NK-92 (cell line): ENCODE data around the gene DNAI7.
A peak's percentile ranks its signal among the peaks of the same experiment; 100 is the strongest.

Source experiments
- DNase-seq: peaks from one replicate; lab custom pipeline; 2025; ENCODE audit not compliant: unreplicated experiment; lab: John Stamatoyannopoulos, UW

DNAI7 gene, protein sequence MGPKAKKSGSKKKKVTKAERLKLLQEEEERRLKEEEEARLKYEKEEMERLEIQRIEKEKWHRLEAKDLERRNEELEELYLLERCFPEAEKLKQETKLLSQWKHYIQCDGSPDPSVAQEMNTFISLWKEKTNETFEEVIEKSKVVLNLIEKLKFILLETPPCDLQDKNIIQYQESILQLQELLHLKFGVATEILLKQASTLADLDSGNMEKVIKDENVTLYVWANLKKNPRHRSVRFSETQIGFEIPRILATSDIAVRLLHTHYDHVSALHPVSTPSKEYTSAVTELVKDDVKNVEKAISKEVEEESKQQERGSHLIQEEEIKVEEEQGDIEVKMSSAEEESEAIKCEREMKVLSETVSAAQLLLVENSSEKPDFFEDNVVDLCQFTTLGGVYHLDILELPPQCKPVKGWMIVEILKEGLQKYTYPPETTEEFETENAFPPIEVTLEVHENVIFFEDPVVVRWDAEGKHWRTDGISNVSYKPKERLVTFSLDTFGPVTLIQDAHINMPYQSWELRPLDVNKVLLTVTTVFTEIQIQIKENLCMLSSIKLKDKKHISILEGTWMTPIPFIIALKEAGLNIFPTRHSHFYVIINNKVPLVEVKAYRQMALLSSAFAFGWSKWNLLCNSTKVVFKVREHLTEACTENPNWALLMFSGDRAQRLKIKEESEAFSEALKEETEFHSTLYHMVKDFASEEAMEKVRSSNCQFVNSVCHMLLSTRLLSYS

DNA sequence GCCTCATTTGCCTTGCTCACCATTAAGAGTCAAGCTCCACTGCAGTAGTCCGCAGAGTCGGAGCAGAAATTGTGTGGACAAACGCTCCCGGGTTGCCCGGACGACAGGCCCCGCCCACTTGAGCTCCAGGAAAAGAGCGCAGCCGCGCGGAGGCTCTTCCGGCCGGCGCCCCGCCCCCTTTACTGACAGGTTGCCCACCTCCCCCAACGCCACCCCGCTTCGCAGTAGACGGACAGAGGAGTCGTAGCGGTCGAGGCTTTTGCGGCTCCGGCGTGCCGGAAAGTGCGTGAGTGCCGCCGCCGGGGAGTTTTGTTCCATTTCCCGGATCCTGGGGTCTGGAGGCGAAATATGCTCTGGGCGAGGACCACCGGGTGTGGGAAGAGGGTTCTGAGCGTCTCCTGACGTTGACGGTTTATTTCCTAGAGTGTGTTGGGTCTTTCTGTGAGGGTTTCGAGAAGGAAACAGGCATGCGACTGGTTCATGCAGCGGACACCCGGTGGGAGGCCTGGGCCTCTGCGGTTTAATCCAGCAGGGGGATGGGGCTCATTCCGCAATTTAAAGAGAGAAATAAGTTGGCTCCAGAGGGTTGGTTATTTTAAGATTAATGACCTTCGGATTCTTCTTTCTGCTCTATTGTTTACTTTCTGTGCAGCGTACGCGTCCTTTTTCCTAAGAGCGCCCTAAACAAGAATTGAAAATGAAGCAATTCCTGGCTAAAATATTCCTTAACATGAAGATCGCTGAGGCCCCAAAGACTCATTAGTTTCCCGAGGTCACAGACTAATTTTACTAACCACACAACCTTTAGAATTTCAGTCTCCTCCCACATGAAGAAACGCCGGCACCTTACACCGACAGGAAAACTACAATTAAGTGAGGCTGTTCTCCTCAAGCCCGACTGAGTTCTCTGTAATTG, at the start of gene DNAI7, which contains the start of gene ETFRF1:
Gene DNAI7, minus strand, starts transcription at position 105 of the 916 bp plus-strand sequence. Its CDS starts 82 bp downstream, at position 23.
Gene ETFRF1, plus strand, starts transcription at position 182 of the 916 bp plus-strand sequence. CDS start 8,720 bp downstream, outside the sequence.
- DNase-seq, result peak; percentile 80

DNA sequence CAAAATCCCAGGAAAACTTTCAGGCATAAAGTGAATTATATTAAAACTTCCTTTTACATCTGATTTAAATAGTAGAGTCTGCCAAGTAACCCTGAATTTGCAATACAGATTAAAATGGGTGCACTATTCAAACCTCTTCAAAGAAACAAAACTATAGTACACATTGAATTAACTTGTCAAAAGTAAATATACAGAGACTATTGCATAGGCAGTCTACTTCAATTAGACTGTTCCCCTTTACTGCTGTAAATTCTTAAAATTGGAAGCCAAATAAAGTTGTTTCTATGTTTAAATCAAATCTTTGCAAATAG, 48.7 kb upstream of the DNAI7 start:
- DNase-seq, result no peak

DNA sequence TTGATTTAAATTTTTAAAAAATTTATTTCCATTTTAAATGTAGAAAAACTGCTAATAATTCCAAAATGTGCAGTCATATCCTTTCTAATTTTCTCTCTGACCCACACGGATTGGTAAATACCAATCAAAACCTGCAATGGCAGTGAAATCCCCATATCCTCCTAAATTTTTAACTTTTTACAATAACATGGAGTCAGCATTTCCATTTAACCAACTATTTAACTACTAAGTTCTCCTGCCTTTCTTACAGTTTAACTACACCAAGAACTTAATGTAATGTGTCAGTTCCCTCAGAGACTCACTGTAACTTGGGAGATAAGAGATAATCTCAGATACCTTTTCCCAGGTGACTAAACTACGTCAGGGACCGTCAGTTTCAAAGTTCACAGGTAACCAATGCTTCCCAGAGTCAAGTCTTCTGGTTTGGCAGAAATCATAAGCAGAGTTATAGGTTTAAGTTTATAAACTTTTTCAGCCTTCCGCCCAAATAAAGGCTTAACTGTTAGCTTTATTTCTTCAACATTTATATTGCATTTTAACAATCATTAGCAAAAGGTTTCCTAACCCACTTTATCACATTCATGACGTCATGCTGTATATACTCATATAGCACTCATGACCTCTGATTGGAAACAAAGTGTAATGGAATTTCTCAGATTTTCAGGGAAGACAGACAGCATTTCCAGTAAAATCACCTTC, 48.2 kb upstream of the DNAI7 start:
- no peak for DNase-seq

DNA sequence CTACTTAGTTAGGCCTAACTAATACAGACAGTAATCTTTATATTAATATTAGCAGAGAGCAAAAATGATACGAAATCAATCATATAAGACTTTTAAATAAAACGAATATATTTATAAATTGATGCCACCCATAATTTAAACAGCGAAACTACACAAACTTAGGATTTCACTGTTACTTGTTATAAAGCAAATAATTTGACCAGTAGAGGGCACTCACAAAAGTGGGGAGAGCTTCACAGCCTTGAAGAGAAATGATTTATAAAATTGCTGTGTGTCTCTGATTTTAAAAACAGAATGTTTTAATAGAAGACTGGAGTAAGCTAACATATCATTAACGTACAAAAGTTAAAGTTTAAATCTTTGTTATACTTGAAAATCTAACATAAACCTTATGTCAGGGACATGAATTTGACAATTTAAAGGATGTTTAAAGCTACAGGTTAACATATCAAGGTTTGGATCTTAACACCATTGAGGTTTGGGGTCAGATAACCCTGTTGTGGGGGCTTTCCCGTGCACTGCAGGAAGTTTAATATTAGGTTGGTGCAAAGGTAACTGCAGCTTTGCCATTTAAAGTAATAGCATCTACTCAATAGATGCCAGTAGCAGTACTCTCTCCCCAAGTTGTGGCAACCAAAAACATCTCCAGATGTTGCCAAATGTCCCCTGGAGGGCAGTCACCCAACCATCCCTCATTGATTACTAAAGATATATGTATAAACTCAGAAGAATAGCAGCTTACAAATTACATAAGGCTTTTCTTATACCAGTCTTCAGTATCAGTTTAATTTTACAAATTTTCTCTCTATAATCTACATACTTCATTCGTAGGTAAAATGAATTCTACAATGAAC, 46.4 kb upstream of the DNAI7 start:
- no peak for DNase-seq

DNA sequence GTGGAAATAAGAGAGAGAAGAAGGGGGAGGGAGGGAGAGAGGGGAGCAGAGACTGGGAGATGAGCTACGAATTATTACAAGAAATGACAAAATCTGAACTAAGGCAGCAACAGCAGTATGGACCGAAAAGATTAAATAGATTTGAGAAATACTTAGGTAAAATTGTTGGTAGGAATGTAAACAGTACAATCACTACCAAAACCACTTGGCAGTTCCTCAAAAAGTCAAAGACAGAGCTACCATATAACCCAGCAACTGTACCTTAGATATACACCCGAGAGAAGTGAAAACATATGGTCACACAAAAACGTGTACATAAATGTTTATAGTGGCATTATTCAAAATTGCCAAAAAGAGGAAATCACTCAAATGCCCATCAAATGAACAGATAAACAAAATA, 41.7 kb upstream of the DNAI7 start:
- DNase-seq, result no peak

DNA sequence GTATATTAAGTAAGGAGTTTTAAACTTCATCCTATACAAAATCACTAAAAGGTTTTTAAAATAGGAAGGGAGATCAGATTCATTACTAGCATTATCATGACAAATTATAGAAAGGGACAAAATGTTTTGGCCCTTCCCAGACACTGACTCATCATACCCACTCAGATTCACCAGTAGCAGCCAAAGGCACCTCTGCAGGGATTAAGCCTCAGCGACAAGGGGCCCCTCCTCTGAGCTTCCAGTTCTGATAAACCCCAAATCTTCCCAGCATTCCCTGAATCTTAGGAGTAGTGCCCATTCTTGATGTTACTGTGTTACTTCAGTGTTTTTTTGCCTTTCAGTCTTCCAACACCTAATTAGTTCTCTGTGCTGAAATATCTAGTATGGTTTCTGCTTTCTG, 41.2 kb upstream of the DNAI7 start:
- no peak for DNase-seq

DNA sequence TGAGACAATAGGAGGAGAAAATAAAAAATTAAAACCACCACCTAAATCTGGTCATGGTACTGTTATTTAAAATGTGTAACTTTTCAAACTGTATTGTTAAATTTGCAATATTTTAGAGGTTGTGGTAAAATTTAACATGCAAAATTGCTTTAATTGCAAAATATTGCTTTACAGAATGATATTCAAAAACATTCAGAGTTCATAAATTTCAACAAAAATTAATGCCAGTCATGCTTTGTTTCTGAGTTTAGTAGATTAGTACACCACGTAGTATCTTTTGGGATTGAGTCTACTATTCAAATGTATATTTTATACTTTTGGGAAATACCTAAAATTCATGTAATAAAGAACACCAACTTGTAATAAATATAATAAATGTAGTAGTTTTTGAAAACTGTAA, 18.4 kb upstream of the DNAI7 start:
- no peak for DNase-seq

DNA sequence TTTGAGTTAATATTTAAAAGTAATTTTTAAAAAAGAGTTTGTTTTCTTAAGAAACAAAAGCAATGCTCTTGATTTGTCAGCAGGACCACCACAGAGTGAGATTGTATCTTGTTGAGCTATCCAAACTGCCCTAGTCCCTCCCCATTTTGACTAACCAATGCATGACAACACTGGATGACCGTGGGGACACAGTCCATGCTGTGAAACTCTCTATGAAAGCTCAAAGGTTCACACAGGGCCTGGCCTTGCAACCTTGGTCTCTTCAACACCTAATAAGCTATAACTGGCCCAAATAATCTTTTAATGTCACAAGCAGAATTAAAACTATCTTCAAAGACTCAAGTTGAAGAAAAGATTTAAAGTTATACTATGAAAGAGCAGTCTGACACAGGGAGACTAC, 13.6 kb upstream of the DNAI7 start:
- DNase-seq, result no peak

DNA sequence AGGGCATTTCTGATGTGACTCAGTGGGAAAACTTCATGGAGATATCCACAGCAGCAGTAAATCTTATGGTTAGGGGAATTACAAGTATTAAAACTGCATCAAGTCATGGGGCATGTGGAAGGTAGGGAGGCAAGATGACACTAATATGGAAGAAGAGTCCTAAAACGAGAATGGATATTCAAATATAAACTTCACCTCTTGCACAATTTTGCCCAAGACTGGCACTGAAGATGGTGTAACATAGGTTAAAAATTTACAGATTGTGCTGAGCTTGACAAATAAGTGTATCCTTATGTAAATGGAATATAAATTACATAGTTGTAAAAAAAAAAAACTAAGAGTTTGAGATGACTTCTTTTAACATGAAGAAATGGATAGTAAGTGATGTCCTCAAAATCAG, 12.9 kb upstream of the DNAI7 start:
- no peak for DNase-seq

DNA sequence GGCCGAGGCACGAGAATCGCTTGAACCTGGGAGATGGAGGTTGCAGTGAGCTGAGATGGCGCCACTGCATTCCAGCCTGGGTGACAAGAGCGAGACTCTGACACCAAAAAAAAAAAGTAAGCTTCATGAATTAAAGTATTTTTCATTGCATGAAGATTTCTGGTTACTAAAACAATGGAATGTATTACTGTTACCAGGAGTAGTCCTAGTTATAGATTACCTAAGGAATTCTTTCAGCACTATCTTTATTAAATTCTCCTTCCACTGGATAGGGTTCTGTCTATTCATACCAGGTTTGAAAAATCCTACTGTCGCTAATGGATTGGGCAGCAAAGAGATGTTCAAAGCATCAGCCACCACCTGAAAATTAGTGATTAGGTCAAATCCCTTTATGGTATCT, 12.5 kb upstream of the DNAI7 start:
- no peak for DNase-seq

DNA sequence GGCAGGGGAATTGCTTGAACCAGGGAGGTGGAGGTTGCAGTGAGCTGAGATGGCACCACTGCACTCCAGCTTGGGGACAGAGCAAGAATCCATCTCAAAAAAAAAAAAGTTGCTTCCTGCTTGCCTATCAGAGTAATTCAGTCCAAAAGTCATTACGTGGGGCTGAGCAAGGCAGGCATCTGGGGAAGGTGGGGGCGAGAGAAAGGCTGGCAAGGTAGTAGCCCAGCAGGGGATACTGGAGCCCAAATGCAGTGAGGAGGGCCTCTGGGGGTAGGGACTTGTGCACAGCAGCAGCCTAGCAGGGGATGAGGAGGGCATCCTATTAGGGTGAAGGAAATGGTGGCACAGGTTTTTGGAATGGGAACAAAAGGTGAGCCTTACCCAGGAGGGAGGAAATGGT, 7.2 kb upstream of the DNAI7 start:
- DNase-seq, result no peak

DNA sequence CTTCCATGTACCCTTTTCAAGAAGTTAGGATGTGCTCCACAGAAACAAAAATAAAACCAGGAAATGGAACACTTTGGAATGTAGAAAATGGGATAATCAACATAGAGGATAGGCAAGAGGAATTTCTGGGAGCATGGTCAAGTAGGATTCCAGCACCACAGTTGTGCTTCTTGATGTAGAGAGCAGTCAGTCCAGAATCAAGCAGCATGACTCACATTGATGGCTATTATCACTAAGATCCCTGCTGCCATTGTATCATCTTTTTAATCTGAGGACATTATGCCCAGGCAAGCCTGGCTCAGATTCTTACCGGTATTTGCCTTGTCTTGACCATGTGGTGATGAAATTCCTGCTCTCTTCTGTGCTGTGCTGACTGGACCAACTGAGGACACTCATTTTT, 5.7 kb upstream of the DNAI7 start:
- DNase-seq, result no peak

DNA sequence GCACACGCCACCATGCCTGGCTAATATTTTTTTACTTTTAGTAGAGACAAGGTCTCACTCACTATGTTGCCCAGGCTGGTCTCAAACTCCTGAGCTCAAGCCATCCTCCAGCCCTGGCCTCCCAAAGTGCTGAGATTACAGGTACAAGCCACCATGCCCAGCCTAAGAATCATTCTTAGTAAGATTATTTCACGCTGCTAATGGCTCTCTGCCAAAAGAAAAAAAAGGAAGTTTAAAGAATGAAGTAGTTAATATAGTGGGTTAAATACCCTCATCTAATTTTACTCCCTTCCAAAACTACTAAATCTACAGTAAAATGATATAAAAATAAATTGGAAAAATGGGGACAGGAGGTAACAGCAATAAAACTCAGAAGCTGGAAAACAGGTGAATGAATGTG, 2.6 kb upstream of the DNAI7 start:
- no peak for DNase-seq

DNA sequence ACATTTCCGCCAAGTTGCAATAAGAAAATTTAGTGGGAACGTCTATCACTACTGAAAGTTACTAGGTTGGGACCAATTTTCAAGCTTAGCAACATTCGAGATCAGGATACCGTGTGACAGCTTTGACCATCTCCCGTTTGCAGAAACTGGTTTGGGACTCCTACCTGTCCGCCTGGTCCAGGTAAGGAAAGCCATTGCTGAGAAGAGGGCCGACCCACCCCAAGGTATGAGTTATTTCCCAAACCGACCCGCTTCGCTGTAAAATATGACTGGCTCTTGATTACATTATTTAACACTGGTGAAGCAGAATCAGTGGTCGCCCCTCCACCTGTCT, 271 bp downstream of the DNAI7 start:
- DNase-seq, result no peak

DNA sequence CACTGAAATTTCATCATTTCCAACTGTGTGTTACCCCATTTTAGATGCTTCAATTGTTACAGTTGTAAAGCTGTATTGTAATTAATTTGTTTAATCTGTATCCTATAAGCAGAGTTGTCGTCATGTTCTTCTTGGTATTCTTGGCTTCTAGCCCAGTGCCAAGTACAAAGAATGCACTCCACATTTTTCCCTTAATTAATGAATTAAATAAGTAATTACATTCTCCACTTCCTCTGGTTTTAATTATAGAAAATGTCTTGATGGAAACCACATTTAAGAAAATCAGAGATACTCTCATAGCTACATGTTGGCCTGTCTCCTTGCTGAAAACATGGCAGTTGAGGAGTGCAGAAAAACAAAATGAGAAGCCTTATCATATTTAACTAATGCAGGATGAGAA, 746 bp downstream of the DNAI7 start:
- no peak for DNase-seq

DNA sequence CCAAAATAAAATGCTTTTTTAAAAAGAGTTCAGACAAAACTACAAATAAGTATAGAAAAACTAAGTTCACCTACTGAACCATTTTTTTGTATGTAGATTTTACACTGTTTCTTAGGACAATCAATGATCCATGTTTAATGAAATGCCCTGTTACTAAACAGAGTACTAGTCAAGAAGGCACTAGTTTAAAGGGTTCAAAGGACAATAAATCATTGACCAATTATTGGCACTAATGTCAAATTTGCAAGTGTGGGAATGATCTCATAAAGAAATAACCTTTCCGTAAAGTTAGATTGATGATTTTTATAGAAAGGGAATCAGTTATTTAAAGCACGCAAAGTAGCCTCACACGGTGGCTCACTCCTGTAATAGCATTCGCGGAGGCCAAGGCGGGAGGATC, 4.2 kb downstream of the DNAI7 start:
- DNase-seq, result no peak

DNA sequence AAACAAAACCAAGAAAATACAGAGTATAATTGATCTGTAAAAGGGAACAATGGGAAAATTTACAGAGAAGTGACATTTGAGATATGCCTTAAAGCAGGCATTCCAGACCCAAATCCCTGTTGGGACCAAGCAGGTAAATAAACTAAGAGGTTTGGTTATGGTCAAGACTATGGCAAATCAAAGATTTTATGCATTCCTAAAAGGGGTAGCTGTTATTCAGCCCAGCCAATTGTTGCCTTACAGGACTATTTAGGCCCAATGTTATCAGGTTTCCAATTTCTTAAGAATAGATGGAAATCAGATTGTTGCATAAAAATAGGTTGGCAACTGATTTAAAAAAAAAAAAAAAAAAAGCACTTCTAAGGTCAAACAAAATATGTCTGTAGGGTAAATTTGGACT, 5.3 kb downstream of the DNAI7 start:
- DNase-seq, result no peak

DNA sequence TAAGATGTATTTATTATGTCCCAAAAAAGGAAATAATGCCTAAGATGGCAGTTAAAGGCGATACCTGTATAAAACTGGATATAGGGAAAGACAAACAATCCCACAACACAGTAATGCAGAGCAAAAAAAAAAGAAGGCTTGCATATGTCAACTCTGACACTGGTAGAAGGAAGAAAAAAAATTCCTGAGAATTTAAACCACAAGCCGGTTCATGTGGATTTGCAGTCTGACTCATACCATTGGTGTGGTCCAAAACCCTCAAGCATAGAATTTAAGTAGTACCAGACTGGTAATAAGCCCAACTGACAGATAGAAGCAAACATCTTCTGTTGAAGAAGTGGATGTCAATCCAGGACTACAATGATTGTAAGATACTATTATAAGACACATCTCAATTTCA, 7.2 kb downstream of the DNAI7 start:
- DNase-seq, result no peak

DNA sequence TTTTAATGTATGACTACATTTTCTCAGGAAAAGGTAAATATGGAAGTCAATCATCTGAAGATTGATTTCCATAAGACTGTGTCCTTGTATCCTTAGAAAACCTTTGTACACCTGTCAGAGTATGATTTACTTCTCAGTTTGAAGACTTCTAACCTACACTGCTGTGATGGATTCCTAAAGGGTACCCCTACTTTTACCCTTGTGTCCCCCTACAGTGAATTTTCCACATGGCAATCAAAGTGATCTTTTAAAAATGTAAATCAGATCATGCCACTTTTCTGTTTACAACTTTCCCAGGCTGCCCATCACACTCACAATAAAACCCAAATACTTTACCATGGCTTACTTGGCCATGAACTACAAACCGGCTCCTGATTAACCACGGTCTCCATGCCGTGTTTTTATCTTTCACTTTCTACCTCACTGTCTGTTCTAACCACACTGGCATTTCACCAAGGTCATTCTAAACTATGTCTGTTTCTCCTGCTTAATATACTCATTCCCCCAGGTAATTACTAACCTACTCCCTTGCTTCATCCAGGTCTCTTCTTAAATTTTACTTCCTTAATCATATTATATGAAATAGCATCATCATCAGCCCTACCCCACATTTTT, 8.1 kb downstream of the DNAI7 start:
- DNase-seq, result no peak
